Activated CD4-positive, alpha-beta T cell treated with anti-CD3 and anti-CD28 coated beads, Interleukin-2, amount 50 U/mL, for 48 hours (primary cell): Measurements from ENCODE around the gene EPS15.

Experiments used
- DNase-seq, 2 experiments: peaks; one replicate each; pipeline ENCODE4 v3.0.0-alpha.2; 2020

EPS15 gene

DNA sequence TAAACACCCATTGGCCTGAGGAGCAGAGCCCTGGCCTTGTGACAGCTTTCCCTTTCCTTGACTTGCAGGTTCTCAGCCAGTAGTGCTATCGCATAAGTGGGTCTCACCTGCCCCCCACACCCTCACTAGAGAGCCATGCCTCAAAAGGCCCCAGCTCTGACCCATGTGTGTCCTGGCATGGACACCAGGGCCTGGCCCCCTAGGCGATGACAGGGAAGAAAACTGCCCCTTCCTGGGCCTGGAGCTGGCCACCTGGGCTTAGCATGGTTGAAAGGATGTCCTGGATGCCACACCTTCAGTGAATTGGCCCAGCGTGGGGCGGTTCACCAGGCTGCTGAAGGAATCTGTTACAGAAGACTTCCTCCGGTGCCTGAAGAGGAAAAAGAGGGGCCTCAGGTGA, 207.2 kb downstream of the EPS15 start:
- DNase-seq: no peak

DNA sequence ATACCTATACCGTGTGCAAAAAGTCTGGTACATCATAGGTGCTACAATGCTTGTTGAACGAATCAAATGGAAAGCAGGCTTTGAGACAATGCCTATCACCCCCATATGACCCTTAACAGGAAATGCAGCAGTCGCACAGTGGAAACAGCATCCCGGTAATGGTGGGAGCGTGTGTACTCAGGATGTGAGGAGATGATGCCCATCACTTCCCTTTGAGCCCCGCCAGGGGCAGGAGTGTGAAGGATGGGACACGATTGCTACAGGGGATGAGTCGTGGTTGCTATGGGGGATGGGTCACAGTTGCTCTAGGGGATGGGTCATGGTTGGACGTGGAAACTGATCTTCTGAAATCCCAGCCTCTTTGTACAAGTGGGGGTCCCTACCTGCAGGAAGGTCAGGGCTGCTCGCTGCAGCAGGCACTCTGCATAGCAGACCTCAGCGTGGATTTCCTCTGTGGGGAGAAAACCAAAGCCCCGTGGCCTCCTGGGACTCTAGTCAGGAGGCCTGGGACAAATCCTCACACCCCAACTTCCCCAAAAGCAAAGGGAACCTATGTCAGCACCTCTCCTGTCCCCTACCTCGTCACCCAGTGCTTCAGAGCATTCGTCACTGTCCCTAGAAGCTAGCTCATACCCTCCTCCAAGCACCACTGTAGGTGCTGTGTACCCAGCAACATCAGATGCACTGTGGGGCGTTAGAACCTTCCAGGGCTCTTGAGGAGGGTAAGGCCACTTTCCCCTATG, 208.0 kb downstream of the EPS15 start:
- DNase-seq: no peak

DNA sequence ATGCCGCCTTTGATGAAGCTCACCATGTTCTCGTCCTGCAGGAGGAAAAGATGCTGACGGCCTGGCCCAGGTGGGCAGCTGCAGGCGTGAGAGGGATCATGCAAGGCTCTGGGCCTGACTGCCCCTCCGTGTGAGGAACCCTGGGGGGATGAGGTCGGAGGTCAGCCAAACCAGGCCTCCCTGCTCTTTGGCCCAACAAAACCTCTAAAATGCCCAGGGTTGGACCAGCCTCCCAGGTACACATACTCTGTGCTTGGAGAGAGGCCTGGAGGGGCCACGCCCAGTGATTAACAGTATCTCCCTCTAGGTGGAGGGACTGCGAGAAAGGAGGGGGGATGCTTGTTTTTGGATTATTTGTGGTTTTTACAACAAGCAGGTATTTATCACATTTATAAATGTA, 209.8 kb downstream of the EPS15 start:
- no peak for DNase-seq

DNA sequence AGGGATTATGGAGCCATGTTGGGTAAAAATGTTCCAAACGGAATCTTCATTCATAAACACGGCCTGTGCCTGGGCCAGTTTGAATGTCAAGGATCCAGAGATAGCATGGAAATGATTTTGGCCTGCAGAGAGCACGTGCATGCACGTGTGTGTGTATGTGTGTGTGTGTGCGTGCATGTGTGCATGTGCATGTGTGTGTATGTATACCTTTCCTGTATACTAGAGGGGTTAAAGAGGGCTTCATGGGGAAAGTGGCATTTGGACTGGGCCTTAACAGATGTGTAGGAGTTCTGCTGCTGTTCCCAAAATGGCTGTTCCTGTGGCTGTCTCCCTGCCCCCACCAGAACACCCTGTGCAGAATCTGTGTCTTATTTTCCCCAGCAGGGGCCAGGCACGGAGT, 210.4 kb downstream of the EPS15 start:
- no peak for DNase-seq

GRCh38 chr1:51306950-51307349, 212.1 kb downstream of the EPS15 start:
- no peak for DNase-seq

DNA sequence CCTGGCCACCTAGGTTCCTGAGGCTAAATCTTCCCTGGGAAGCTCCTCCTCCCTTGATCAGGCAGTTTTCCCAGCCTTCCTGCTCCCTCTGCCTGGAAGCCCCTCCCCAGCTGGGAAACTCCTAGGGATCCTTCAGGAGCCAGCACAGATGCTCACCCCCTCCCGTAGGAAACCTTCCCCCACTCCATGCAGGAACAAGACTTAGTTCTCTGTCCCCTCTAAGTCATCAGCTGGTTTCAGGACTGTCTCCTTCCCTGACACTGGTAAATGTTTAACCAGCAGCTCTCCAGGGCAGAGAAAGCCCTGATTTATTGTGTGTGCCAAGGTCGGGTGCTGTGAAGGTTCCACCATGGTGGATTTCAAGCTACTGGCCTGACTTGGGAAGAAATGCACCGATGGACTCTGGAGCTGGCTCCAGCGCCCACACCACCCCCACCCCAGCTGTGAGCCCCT, 213.7 kb downstream of the EPS15 start:
- DNase-seq: no peak

GRCh38 chr1:51304360-51304759, 214.7 kb downstream of the EPS15 start:
- DNase-seq: no peak
